Measurements from ENCODE around the gene HK1. TPM values are rescaled to one million over a fixed set of nuclear protein-coding genes. Genes with fewer than 3 reads are reported as not detected.

Gene HK1
- polyA plus RNA-seq, 1 experiment = 47.5 TPM

DNA sequence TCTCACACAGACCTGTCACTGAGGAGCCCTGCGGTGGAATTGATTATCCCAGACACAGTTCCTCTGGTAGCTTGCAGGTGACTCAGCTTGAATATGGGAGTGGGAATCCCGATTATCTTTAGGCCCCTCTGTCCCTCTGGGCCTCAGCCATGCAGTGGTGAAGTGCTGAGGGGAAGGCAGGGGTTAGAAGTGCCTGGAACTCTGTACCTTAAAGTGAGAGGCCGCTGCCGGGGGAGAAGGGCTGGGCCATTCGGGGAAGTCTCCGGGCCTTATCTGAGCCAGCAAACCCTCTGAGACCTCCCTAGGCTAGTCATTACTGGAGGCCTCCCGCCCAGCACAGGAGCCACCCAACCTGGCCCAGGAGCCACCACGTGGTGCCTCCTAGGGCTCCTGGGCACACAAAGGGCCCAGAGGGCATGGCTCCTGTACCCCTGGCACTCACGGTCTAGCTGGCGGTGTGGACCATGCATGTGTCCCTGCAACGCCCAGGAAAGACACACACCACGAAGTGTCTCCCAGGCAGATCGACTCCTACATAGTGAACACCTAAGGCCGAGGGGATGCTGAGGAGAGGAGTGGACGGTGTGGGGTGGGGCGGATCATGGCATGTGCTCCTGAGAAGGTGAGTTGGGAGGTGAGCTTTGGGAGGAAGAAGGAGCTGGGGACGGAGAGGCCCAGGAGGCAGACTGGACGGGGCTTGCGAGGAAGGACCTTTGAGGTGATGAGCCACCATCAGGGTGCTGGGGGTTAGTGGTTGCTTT, 56.2 kb downstream of the HK1 start:
- no peak for DNase-seq (ENCODE audit: low read depth)
- peaks cover 2% of the 10 kb centered on the region; the same call in 1 of the 2 replicates for H3K36me3 ChIP-seq (ENCODE audit: control insufficient read depth, insufficient read depth, low read length)
- ChIA-PET CTCF (interaction anchor here (0.9 to 2.2 kb wide), 4 partner anchors 10 to 101 kb away, joined by 3 to 12 read pairs (median 5); no protein-coding TSS in a partner anchor), POLR2A (no interaction called here)
- H3K27me3 ChIP-seq (ENCODE audit: control insufficient read depth, insufficient read depth, low read length) = no peaks in the 10 kb centered on the region
- H3K4me3 ChIP-seq (ENCODE audit: low read depth, low read length) = no peak overlapping the region
- TF ChIP-seq, protein P1, sequence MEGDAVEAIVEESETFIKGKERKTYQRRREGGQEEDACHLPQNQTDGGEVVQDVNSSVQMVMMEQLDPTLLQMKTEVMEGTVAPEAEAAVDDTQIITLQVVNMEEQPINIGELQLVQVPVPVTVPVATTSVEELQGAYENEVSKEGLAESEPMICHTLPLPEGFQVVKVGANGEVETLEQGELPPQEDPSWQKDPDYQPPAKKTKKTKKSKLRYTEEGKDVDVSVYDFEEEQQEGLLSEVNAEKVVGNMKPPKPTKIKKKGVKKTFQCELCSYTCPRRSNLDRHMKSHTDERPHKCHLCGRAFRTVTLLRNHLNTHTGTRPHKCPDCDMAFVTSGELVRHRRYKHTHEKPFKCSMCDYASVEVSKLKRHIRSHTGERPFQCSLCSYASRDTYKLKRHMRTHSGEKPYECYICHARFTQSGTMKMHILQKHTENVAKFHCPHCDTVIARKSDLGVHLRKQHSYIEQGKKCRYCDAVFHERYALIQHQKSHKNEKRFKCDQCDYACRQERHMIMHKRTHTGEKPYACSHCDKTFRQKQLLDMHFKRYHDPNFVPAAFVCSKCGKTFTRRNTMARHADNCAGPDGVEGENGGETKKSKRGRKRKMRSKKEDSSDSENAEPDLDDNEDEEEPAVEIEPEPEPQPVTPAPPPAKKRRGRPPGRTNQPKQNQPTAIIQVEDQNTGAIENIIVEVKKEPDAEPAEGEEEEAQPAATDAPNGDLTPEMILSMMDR (IDR thresholded peaks at IDR 0.05; ENCODE audit: insufficient read depth, low read depth, low read length) = no peak

DNA sequence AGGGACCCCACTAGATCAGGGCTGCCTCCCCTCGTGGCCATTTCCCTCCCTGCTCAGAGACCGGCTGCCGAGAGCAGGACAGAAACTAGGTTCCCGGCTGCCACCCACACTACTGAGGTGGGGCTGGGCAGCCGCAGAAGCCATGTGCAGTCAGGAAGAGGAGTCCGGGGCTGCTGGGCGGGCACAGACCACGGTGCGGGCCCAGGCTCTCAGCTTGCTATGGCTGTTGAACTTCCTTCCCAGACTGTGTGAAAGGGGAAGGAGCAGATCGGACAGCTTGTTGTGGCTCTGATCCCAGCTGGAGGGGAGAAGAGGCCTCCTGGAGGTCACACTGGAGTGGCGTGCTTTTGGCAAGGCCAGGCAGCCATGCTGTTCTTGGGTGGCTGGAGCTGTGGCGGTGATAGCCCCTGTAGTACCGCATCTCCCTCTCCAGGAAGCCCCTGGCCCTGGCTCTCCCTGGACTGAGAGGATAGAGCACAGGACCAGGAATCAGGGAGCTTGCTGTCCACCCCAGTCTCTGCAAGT, 56.8 kb downstream of the HK1 start:
- DNase-seq (ENCODE audit: low read depth) = no peak
- Histone ChIP-seq H3K4me3 (ENCODE audit: low read depth, low read length) (no peak overlapping the region), H3K36me3 (ENCODE audit: control insufficient read depth, insufficient read depth, low read length) (no peaks in the 10 kb centered on the region; the same call in 1 of the 2 replicates), H3K27me3 (ENCODE audit: control insufficient read depth, insufficient read depth, low read length) (no peaks in the 10 kb centered on the region)
- POLR2A ChIA-PET = no interaction called here
- CTCF ChIA-PET = interaction anchor here (2.2 kb wide), 1 partner anchor 58 kb away, joined by 7 read pairs; no protein-coding TSS in a partner anchor
- TF ChIP-seq, protein P1 (IDR thresholded peaks at IDR 0.05; ENCODE audit: insufficient read depth, low read depth, low read length) = no peak

- H3K27me3 ChIP-seq (ENCODE audit: control insufficient read depth, insufficient read depth, low read length) = no peaks in the 10 kb centered on the region
- H3K36me3 ChIP-seq (ENCODE audit: control insufficient read depth, insufficient read depth, low read length) = no peaks in the 10 kb centered on the region; the same call in 1 of the 2 replicates
- CTCF ChIA-PET = interaction anchor here (1.7 kb wide), 1 partner anchor 48 kb away, joined by 5 read pairs; no protein-coding TSS in a partner anchor
- DNase-seq (ENCODE audit: low read depth) = no peak
- H3K4me3 ChIP-seq (ENCODE audit: low read depth, low read length) = no peak overlapping the region
- POLR2A ChIA-PET = no interaction called here
- TF ChIP-seq, protein P1 (IDR thresholded peaks at IDR 0.05; ENCODE audit: insufficient read depth, low read depth, low read length) = no peak
Observed at GRCh38 chr10:69335613-69336012, 57.3 kb downstream of the HK1 start.

GRCh38 chr10:69336952-69337295, 58.6 kb downstream of the HK1 start:
- no peak overlapping the region for H3K4me3 ChIP-seq (ENCODE audit: low read depth, low read length)
- no peak for DNase-seq (ENCODE audit: low read depth)
- TF ChIP-seq, protein P1 (IDR thresholded peaks at IDR 0.05; ENCODE audit: insufficient read depth, low read depth, low read length) = no peak
- H3K36me3 ChIP-seq (ENCODE audit: control insufficient read depth, insufficient read depth, low read length) = no peaks in the 10 kb centered on the region; the same call in 1 of the 2 replicates
- CTCF ChIA-PET = interaction anchor here (0.6 to 1.7 kb wide), 4 partner anchors 13 to 379 kb away, joined by 3 to 5 read pairs (median 4); no protein-coding TSS in a partner anchor
- POLR2A ChIA-PET = no interaction called here
- H3K27me3 ChIP-seq (ENCODE audit: control insufficient read depth, insufficient read depth, low read length) = no peaks in the 10 kb centered on the region

Data from BJ (cell line).